NCI-H1092 treated with DMSO at 0.1 percent for 48 hours (cell line): Measurements from ENCODE around the gene GAS7.

Source experiments
- DNase-seq: peaks from one replicate; lab custom pipeline; 2025; lab: John Stamatoyannopoulos, UW

The GAS7 gene

DNA sequence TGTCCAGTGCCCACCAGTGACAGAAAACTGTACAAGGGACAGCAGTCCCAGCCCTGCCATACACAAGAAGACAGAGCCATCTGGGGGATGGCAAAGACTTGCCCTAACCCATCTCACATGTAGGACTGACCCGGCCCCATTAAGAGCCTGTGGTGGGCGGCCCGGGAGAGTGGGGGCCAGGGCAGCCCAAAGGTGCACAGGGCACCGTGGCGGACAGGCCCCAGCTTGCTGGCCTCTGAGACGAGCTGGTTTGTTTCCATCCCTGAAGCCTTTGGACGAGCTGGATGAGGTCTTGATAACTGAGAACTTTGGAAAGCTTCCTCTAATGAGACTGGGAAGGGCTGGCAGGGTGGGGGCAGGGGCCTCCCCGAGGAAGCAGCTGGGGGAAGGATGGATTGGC lies 282.3 kb downstream of the GAS7 start:
- DNase-seq, result no peak

DNA sequence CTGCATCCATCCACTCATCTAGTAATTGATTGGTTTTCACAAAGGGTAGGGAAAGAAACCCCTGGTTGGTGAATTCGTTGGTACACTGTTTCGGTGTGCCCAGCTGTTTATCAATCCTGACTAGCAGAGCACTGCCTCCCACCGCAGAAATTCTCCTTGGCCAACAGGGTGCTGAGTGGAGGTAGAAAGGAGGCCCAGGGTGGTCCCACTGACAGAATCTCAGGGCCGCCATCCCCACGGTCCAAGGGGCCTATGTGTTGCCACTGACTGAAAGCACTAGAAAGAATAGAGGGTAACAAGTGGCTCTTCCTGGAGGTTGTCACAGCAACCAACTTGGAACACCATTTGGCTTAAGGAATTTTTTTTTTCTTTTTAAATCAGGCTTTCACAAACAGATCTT lies 284.9 kb downstream of the GAS7 start:
- DNase-seq, result no peak

DNA sequence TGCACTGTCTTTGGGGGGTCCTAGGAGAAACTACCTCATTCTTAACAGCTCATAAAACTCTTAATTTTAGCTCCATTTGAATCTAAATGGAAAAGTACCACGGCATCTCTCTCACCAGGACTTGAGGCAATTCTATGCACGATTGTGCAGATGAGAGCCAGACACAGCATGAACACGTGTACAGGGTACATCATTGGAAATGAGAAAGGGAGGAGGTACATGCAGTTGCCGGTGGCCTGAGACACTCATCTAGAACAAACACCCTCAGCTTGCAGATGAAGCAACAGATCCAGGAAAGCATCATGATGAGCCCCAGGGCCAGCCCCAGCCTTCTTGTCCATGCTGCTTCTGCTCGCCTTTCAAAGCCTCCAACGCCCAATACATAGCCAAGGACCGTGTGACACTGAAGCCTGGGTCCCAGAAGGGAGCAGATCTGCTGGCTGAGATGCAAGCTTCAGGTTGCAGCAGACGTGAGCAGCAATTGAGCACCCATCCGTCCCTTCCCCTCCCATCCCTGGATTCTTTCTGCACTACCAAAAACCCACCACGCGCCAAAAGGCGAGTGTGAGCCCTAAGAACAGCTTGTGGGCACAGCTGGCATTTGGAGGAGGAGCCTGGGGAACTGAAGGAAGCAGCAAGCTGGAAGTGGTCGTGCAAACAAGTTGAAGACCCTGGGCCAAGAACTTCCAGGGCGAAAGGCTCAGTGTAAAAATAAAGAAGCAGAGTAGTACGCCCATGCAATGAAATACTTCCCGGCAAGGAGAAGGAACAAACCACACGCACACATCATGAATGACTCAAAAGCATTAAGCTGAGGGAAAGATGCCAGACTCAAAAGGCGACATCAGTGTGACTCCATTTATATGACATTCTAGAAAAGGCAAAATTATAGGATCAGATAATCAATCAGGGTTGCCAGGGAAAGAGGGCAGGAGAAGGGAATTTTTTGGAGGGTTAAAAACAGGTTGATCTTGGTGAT lies 286.0 kb downstream of the GAS7 start:
- no peak for DNase-seq

DNA sequence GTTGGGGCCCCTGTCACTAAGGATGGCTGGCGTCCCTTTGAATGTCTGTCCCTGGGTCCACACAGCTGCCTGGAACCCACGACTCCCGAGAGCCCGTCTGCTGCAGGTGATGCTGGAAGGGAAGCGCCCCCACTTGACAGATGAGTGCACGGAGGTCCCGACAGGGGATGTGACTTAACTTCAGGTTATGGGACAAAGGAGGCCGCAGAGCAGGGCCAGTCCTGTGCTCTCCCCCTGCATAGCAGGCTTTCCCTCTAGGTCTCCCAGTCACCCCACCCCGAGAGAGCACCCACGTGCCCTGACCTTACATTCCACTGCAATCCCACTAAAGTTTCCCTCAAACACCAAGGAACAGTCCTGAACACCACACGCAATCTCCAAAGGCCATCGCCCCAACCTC lies 287.3 kb downstream of the GAS7 start:
- no peak for DNase-seq

DNA sequence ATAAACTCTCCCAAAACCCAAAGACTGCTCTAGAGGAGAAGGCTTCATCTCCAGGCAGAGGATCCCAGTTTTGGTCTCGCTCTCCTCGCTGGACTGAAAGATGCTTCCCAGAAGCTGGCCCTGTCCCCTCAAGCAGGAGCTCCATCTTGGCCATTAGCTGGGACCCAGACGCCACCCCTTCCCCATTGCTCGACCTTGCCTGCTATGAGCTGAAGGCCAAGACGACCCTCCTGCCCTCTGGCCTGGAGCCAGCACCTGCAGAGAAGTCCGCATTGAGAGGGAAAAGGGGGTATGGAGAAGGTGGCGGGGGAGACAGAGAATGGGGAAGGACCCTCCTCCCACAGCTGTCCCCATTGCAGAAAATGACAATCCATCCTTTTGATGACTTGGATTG lies 289.8 kb downstream of the GAS7 start:
- DNase-seq, result no peak

DNA sequence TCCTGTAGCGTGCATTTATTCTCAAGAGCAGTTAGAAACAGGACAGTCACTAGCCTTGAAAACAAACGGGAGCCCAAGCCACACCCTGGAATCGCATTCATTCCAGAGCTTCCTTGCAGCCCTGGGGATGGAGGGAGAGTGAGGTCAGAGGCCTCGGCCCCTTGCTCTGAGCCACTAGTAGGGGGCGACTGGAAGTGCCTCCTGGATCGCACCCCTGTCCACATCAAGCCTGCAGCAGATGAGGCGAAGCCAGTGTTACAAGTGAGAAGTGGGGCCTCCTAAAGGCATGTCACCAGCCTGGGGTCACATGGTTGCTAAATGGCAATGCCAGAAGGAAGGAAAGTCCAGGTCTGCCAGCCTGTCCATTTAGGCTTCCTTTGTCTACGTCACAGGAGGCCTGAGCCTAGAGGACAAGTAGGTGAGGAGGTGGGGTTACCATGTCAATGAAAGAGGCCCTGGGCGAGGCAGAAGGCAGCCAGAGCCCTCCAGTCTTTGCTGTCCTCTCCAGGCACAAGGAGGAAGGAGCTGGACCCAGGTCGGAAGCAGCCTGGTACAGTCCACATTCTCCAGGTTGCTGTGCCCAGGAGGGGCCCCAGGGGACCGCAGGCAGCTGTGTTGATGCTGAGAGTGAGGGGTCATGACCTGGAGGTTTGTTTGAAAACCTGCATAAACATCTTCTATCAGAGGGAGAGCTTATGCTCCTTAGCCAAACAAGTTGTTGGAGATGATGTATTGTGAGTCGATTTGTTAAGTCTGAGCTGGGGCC lies 290.3 kb downstream of the GAS7 start:
- no peak for DNase-seq

DNA sequence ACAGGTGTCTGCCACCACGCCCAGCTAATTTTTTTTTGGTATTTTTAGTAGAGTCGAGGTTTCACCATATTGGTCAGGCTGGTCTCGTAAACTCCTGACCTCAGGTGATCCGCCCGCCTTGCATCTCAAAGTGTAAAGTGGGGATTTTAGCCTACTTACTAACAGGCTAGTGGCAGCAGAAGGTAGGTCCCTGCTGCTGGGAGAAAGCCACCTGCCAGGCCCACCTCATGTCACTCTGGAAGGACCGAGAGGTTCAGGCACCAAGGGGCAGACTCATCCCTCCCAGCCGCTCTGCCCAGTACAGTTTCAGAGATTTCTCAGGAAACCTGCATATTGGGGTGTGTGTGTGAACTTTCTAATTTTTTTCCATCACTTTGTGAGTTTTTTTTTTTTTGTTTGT lies 291.3 kb downstream of the GAS7 start:
- DNase-seq, result no peak

DNA sequence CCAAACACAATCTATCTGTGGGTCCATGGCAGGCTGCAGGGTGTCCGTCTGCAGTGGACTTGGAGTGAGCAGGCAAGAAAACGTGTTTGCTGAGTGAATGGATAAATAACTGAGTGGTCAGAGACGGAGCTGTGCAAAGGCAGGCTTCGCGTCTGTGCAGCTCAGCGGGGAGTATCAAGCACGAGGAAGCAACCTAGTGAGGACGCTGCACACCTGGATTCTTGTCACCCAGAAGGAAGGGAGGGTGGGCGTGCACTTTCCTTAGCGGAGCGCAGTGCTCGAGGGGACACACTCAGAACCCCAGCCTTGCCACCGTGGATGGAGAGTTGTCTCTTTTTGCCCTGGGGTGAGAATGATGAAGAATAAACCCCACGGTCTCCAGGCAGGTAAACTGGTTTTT lies 291.8 kb downstream of the GAS7 start:
- no peak for DNase-seq

DNA sequence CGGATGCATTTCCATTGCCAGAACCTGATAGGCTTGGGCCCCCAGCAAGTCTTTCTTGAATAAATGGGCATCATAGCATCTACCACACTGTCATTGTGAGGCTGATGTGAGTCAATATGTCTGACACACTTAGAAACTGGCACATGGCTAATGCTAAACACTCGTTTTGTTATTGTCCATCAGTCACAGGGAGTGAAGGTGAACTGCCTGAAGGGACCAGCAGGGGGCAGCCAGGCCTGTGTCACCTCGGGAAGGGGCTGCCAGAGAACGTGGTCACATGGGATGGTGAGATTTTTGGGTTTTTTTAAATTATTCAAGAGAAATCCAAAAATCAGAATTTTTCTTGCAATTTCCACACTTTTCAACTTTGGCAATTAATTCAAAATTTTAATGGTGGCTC lies 292.5 kb downstream of the GAS7 start:
- no peak for DNase-seq

DNA sequence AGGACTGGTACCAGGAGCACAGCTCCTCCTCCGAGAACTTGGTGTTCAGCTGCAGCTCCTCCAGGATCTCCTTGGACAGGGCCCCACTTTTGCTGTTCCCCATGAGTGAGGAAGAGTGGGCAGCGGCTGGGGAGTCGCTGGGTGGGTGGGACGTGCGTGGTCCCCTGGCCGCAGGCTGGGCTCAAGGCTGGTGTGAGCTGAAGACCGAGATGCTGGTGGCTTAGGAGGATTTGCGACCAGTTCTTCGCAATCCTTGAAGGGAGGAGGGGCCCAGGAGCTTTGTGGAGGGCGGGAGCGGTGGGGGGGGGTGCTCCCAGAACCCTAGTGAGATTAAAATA lies 293.4 kb downstream of the GAS7 start, which contains the start of gene RCVRN:
RCVRN (minus strand) TSS at position 194 of the 338 bp plus-strand sequence; CDS start at position 103, 91 bp downstream.
- no peak for DNase-seq

DNA sequence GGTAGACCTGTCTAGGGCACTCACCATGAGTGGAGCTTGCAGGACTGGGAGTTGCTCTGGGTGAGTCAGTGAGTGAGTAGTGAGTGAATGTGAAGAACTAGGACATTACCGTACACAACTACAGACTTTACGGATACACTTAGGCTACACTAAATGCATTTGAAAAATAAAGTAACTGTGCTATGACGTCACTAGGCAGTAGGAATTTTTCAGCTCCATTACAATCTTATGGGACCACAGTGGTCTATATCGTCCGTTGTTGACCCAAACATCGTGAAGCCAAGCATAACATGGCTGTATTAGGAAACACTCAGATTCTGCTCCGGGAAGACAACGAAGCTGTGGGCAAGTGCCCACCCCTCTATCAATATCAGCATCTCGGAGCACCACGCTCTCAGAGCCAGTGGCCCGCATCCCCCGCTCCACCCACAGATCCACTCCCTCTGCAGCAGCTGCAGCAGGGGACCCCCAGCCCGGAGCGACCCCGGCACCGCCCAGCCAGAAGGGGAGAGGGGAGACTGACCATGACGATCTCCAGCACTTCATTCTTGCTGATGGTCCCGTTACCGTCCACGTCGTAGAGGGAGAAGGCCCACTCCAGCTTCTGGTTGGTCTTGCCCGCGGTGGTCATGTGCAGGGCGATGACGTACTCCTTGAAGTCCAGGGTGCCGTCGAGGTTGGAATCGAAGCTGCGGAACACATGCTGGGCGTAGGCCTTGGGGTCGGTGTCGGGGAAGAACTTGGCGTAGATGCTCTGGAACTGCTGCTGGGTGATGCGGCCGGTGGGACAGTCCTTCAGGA lies 293.9 kb downstream of the GAS7 start:
- DNase-seq, result no peak

DNA sequence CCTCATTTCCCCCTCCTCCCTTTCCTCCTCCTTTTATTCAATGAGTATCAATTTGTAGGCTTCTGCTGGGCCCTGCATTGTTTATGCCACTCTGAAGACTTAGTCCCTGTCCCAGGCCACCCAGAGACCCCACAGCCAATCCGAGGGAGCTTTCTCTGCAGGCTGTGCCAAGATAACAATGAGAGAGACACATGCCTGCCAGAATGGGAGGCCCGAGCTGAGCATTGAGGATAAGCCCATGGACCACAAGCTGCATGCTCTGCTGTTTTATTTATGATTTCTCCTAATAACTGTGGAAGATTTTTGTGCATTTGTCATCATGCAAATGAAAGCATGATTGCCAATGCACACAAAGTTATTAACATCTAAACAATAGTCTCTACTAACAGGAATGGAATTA lies 296.3 kb downstream of the GAS7 start:
- no peak for DNase-seq

DNA sequence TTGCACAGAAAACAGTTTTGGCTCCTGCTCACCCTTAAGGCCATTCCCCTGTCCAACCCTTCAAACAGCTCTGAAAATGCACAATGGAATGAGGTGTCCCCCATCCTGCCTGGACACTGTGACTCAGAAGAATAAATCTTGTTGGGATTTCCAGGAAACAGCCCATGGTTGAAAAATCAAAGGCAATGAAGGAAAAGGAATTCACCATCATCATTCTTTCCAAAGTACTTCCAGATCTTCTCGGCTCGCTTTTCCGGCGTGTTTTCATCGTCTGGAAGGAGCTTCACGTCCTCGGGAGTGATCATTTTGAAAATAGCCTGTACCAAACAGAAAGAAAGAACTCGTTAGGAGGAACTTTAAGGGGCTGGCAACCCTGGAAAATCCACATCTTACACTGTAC lies 297.6 kb downstream of the GAS7 start:
- no peak for DNase-seq

DNA sequence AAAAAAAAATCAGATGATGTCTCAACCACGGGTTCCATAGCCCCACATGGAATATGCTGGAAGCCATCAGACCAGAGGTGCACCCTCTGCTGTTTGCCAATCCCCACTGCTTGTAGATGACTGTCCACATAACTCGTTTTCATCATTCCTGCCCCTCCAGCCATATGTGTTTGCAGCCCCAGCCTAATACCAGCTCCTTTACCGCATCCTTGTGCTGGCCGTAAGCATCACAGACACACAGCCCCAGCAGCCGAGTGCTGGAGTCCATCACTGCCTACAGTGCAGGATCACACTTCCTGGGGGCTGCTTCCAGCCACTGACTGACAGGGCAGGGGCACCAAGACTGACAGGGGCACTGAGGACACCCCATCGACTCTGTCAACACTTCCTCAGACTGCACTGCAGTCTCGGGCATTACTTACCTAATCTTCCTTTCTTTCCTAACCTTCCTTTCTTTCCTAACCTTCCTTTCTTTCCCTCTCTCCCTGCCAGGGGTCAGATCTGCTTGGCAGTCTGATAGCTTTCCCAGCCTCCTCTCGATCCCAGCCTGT lies 298.3 kb downstream of the GAS7 start:
- DNase-seq, result no peak

DNA sequence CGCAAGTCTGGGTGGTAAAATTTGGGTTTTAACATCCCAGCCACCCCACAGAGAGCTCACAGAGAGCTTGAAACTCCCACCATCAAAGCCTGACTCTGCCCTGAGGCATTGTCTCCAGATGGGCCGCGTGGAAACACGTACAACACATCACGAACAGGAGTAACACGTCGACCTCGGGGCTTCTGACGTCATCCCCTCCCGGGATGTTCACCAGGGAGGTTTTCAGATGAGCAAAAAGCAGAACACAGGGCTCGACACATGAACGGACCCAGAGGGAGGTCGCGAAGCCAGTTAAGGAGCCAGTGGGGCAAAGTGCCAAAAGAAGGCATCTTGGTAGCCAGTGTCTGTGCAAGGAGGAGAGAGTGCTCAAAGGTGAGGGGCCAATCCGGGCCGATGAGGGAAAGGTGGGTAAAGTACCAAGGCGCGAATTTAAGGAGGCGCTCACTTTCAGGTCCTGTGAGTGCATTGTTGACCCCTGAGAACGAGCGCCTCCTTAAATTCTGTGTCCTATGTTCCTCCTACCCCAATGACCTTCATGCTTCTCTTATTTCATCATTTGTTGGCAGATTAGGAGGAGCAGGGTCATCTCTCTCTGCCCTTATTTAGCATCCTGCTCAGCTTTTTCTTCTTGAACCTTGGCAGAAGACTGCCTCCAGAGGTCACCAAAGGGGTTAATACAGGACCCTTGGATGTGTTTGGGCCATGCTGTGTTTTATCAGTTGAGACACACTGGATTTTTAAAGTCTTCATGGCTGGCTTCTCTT lies 298.9 kb downstream of the GAS7 start:
- DNase-seq, result no peak

DNA sequence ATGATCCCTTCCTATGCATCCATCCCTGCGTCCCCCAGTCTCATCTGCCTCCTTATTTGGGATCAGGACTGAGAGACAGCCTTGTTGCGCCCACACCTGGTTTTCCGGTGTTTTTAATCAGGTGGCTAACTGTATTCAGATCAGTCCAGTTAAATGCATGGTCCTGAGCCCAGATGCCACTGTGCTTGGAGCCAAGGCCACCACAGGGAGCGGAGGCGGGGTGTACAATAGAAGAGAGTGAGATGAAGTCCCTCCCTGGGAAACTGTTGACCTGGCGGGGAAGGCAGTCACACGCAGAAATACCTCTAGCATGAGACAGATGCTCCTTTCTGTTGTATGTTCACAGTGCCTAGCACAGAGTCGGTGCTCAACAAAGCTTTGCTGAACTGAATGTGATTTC lies 299.6 kb downstream of the GAS7 start:
- DNase-seq, result no peak

DNA sequence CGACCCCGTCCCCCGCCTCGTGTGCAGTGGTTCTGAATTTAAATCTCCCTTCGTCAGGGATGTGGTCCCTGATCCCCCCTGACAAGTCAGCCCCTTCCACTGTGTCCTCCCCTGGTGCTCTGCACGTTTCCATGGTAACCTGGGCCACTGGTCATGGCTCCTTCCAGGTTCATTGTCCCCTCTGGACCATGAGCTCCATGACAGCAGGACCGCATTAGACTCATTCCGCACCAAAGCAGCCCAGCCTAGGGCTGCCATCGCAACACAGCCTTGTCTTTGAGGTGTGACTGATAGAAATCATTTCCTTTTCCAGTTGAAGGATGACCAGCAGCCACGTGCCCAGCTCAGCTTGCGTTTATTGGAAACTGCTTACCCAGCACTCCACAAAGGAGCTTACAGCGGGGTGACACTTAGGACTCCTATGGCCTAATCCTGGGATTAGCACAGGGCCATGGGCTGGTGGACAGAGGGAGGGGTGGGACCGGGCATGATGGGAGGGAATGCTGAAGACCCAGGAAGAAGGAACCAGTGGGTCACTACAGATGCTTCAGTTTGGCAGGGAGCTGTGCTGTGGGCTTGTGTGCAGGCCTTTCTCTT lies 300.9 kb downstream of the GAS7 start:
- no peak for DNase-seq

DNA sequence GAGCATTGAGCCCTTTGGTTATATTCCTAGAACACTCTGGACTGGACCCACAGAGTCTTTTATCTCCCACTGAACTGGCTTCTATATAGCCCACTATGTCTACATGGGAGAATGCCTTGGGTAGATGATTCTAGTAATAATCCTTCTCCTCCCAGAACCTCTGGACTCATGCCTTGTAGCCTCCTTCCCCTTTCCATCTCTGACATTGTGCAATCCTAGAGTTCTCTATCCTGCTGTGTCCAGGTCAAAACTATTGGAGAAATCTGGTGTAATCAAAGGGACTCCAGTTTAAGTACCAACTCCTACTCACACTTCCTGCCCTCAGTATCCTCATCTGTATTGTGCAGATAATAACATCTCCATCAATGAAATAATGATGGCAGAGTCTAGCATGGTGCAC lies 302.5 kb downstream of the GAS7 start:
- no peak for DNase-seq

DNA sequence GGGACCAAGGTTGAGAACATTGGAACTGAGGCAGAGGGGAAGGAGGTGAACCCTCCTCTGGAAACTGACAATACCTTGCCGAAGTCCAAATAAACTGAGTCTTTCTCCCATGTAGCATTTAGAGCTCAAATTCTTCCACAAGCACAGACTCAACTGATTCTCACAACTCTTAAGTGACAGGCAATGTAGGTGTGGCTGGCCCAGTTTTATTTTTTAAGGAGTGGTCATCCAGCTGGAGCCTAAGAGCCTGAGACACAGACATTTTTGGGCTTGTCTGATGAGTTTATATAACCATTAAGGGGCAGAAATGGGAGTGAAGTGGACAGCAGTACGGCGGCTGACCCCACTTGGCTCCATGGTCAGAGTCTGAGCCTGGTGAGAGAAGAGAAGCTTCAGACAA lies 304.2 kb downstream of the GAS7 start:
- no peak for DNase-seq

DNA sequence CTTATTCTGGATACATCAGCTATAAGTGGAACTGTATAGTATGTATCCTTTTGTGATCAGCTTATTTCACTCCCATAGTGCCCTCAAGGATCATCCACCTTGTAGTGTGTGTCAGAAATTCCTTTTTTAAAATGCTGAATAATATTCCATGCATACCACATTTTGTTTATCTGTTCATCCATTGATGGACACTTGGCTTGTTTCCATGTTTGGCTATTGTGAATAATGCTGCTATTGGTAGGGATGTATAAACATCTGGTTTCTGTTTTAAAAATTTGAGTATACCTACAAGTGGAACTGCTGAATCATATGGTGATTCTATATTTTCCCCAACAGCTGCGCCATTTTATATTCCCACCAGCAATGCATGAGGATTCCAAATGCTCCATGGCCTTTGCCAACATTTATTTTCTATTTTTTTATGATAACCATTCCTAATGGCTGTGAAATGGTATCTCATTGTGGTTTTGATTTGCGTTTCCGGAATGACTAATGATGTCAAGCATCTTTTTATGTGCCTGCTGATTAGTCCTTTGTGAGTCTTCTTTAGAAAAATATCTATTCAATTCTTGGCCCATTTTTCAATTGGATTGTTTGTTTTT lies 304.9 kb downstream of the GAS7 start:
- DNase-seq, result no peak

DNA sequence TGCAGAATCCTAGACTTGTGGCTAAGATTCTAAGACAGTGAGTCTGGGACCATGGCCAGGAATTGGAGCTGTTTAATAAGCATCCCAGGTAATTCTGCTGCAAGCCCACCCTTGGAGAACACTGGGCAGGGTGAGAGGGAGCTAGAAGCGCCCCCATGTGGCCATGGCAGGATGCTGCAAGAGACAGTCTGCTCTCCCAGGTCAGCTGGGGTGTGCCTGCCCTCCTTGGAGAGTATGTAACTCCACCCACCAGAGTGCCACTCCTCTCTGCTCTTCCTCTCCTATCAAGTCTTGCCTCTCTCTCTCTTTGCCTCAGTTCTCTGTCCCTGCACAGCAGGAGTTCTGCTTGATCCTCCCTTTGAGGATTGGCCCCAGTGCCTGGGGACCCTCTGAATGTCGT lies 308.3 kb downstream of the GAS7 start:
- DNase-seq, result no peak
